Spleen (tissue), 7 donors: ENCODE data around the gene UGT2B7.

Experiments
- CTCF ChIP-seq, 11 experiments: fragments of 200-600 bp in 7 of 11; fragments of 450-650 bp in 4 of 11; sonication (generic) in 4 of 11; IDR thresholded peaks in 8 of 11; conservative IDR thresholded peaks in 3 of 11; 1 replicate in 7 of 11; 2 replicates in 4 of 11; pipeline versions ENCODE4 v1.4.0 to v1.8.0; 2016 to 2021; ENCODE audit warnings: antibody characterized with exemption in 11 of 11, inconsistent platforms in 4 of 11, mild to moderate bottlenecking in 1 of 11
- POLR2A ChIP-seq, 3 donors: fragments of 450-650 bp; IDR thresholded peaks; one replicate each; pipeline ENCODE4 v1.5.1; 2017; ENCODE audit warnings: antibody characterized with exemption in 3 of 3, mild to moderate bottlenecking in 1 of 3
- donor health status: DM: no; HTN: no; CAD: no; lungs with moderate emphysema.
- donor health status: DM: no; HTN: no; CAD: no.
- donor health status: DM: no; HTN: no; CAD: no.

DNA sequence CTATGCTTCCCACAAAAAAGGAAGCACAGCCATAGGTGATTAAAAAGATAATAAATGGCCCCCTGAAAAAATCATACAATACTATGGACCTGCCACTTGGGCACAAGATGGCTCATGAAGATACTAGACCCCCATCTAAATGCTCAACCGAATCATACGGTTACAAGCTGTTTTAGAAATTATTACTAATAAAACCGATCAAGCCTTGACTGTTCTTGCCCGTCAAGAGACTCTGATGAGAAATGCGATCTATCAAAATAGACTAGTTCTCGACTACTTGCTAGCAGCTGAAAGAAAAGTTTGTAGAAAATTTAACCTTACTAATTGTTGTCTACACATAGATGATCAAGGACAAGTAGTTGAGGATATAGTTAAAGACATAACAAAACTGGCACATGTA lies 40.1 kb upstream of the UGT2B7 start:
- no peak for TF ChIP-seq CTCF (IDR thresholded peaks at IDR 0.05 in 8 of 11, conservative IDR thresholded peaks at IDR 0.05 in 3 of 11)
- no peak for TF ChIP-seq POLR2A (IDR thresholded peaks at IDR 0.05)
